Esophagus mucosa (tissue), 1 donor: Measurements from ENCODE around the gene STXBP5. TPM values are rescaled to one million over a fixed set of nuclear protein-coding genes. Genes with fewer than 3 reads are reported as not detected.
"Not testable (repeated sequence)": the region's sequence is repeated elsewhere in the genome, so short reads cannot be mapped to it uniquely, and the experiment has no call there.

Source experiments
- ATAC-seq: fragments of 200-7000 bp; cut with Tn5 transposase; one replicate; pipeline ENCODE4 v1.9.1; 2020
- total RNA-seq: library from RNA; stranded (reverse); gene quantifications from one replicate; pipeline ENCODE4 v1.2.4, GENCODE V29; 2023
- donor health status: DM: yes; HTN: yes; CAD: no.

STXBP5 gene
- total RNA-seq, 1 donor from 2014 or later, result 27.8 TPM

GRCh38 chr6:147248859-147249258, 44.6 kb downstream of the STXBP5 start:
- no peak for ATAC-seq

- ATAC-seq, result no peak
Observed at GRCh38 chr6:147251072-147251471, 46.9 kb downstream of the STXBP5 start.

GRCh38 chr6:147254929-147255473, 50.8 kb downstream of the STXBP5 start:
- not testable (repeated sequence) for ATAC-seq

- no peak for ATAC-seq
Observed at GRCh38 chr6:147255948-147256674, 51.9 kb downstream of the STXBP5 start.

- ATAC-seq, result no peak
Observed at GRCh38 chr6:147257760-147258159, 53.5 kb downstream of the STXBP5 start.

- ATAC-seq, result no peak
Observed at GRCh38 chr6:147260091-147260490, 55.9 kb downstream of the STXBP5 start.

GRCh38 chr6:147262946-147263345, 58.7 kb downstream of the STXBP5 start:
- ATAC-seq, result no peak

GRCh38 chr6:147266821-147267220, 62.6 kb downstream of the STXBP5 start:
- ATAC-seq, result no peak

GRCh38 chr6:147267658-147268057, 63.4 kb downstream of the STXBP5 start:
- ATAC-seq, result no peak

GRCh38 chr6:147268254-147268653, 64.0 kb downstream of the STXBP5 start:
- no peak for ATAC-seq

- ATAC-seq, result no peak
Observed at GRCh38 chr6:147274012-147274411, 69.8 kb downstream of the STXBP5 start.

- no peak for ATAC-seq
Observed at GRCh38 chr6:147274776-147275175, 70.6 kb downstream of the STXBP5 start.

- ATAC-seq, result no peak
Observed at GRCh38 chr6:147278891-147279290, 74.7 kb downstream of the STXBP5 start.

GRCh38 chr6:147279427-147279826, 75.2 kb downstream of the STXBP5 start:
- no peak for ATAC-seq

GRCh38 chr6:147281895-147282565, 77.8 kb downstream of the STXBP5 start:
- ATAC-seq, result no peak

- ATAC-seq, result no peak
Observed at GRCh38 chr6:147282566-147282959, 78.3 kb downstream of the STXBP5 start.

- no peak for ATAC-seq
Observed at GRCh38 chr6:147283460-147283859, 79.2 kb downstream of the STXBP5 start.

- ATAC-seq, result no peak
Observed at GRCh38 chr6:147285087-147285855, 81.1 kb downstream of the STXBP5 start.

- peak; percentile 48 for ATAC-seq
Observed at GRCh38 chr6:147287869-147288271, 83.7 kb downstream of the STXBP5 start.

- ATAC-seq, result no peak
Observed at GRCh38 chr6:147297124-147297523, 92.9 kb downstream of the STXBP5 start.

GRCh38 chr6:147297663-147298316, 93.6 kb downstream of the STXBP5 start:
- ATAC-seq, result no peak

- no peak for ATAC-seq
Observed at GRCh38 chr6:147298461-147298860, 94.2 kb downstream of the STXBP5 start.

- ATAC-seq, result no peak
Observed at GRCh38 chr6:147299035-147299434, 94.8 kb downstream of the STXBP5 start.
